GM10266 (cell line): ENCODE measurements around the gene ZNF674.
"Not testable (repeated sequence)": the region's sequence is repeated elsewhere in the genome, so short reads cannot be mapped to it uniquely, and the experiment has no call there.

ENCODE experiments used
- DNase-seq: peaks from one replicate; pipeline ENCODE4 v3.0.0; 2012; ENCODE audit errors: extremely low spot score
- CTCF ChIP-seq: IDR thresholded peaks from 2 replicates; pipeline ENCODE4 v1.5.1; 2012; ENCODE audit warnings: mild to moderate bottlenecking, low read depth; ENCODE audit not compliant: control insufficient read depth, insufficient read depth; ENCODE audit errors: missing control alignments

ZNF674 gene

GRCh38 chrX:46500054-46500453, 45.2 kb downstream of the ZNF674 start:
- no peak for TF ChIP-seq CTCF
- DNase-seq, result no peak

GRCh38 chrX:46488712-46489111, 56.5 kb downstream of the ZNF674 start:
- no peak for TF ChIP-seq CTCF
- DNase-seq, result no peak

GRCh38 chrX:46485897-46486296, 59.3 kb downstream of the ZNF674 start:
- no peak for TF ChIP-seq CTCF
- no peak for DNase-seq

GRCh38 chrX:46478634-46479033, 66.6 kb downstream of the ZNF674 start:
- DNase-seq, result not testable (repeated sequence)

GRCh38 chrX:46477435-46477834, 67.8 kb downstream of the ZNF674 start:
- DNase-seq, result no peak
- TF ChIP-seq CTCF, result no peak

- DNase-seq, result no peak
- TF ChIP-seq CTCF, result no peak
Observed at GRCh38 chrX:46465203-46465602, 80.0 kb downstream of the ZNF674 start.

- no peak for TF ChIP-seq CTCF
- DNase-seq, result no peak
Observed at GRCh38 chrX:46463682-46464081, 81.5 kb downstream of the ZNF674 start.

GRCh38 chrX:46461660-46462191, 83.5 kb downstream of the ZNF674 start:
- DNase-seq, result no peak
- TF ChIP-seq CTCF, result no peak

GRCh38 chrX:46460801-46461659, 84.2 kb downstream of the ZNF674 start:
- not testable (repeated sequence) for DNase-seq
